B cell (primary cell): ENCODE data around the gene DPYD. TPM values are rescaled to one million over a fixed set of nuclear protein-coding genes. Genes with fewer than 3 reads are reported as not detected.

Experiments used
- ATAC-seq: fragments of 200-7000 bp; cut with Tn5 transposase; one replicate; pipeline ENCODE4 v1.10.0; 2021; ENCODE audit warnings: low read depth, mild to moderate bottlenecking, moderate number of reproducible peaks, moderate library complexity
- CTCF ChIA-PET: fragments of 350-600 bp; sonication (Branson Sonifier 250); formaldehyde crosslinking; loops from one replicate; lab custom pipeline; 2021; ENCODE audit warnings: antibody characterized with exemption, inconsistent platforms; lab: Charles Lee
- POLR2A ChIA-PET: fragments of 350-600 bp; sonication (Branson Sonifier 250); formaldehyde crosslinking; loops from one replicate; lab custom pipeline; 2021; ENCODE audit warnings: antibody characterized with exemption; lab: Charles Lee
- DNase-seq: peaks from one replicate; pipeline ENCODE4 v3.0.0; 2013
- H2AFZ ChIP-seq: 2 replicates; pipeline ENCODE4 v1.6.1; 2012; ENCODE audit warnings: mild to moderate bottlenecking, low read depth, low read length; ENCODE audit not compliant: insufficient read depth, poor library complexity, severe bottlenecking
- H3K27ac ChIP-seq, 2 donors: 1 replicate in 1 of 2; 2 replicates in 1 of 2; pipeline ENCODE4 v1.5.1; 2012 to 2013; ENCODE audit warnings: low read length in 2 of 2, mild to moderate bottlenecking in 2 of 2, moderate library complexity in 1 of 2
- H3K27me3 ChIP-seq, 4 experiments: fragments of 200-600 bp in 1 of 4; sonication (generic) in 1 of 4; replicated peaks in 1 of 4; 1 replicate in 2 of 4; 2 replicates in 2 of 4; pipeline versions ENCODE4 v1.6.1 to v1.7.0; 2013 to 2016; ENCODE audit warnings: low read length in 3 of 4, mild to moderate bottlenecking in 2 of 4, mixed read lengths in 1 of 4, moderate library complexity in 1 of 4; ENCODE audit not compliant: insufficient read depth in 4 of 4, control insufficient read depth in 3 of 4; ENCODE audit errors: control extremely low read depth in 1 of 4
- H3K36me3 ChIP-seq, 2 experiments: replicated peaks in 1 of 2; 1 replicate in 1 of 2; 2 replicates in 1 of 2; pipeline versions ENCODE4 v1.6.1 to v1.7.1; 2013; ENCODE audit warnings: low read length in 1 of 2; ENCODE audit not compliant: insufficient read depth in 2 of 2, control insufficient read depth in 1 of 2; ENCODE audit errors: control extremely low read depth in 1 of 2, extremely low read depth in 1 of 2
- H3K4me1 ChIP-seq, 2 donors: fragments of 200-600 bp in 1 of 2; sonication (generic) in 1 of 2; 1 replicate in 1 of 2; 2 replicates in 1 of 2; pipeline versions ENCODE4 v1.5.1 to v1.6.1; 2013 to 2017; ENCODE audit warnings: low read length in 2 of 2; ENCODE audit not compliant: control insufficient read depth in 2 of 2, insufficient read depth in 2 of 2
- H3K4me2 ChIP-seq: replicated peaks from 2 replicates; pipeline ENCODE3; 2012; ENCODE audit warnings: mild to moderate bottlenecking, low read depth, low read length; ENCODE audit not compliant: poor library complexity, severe bottlenecking
- H3K4me3 ChIP-seq, 5 experiments: fragments of 200-600 bp in 1 of 5; sonication (generic) in 1 of 5; 1 replicate in 3 of 5; 2 replicates in 2 of 5; pipeline versions ENCODE4 v1.5.1 to v1.7.0; 2011 to 2016; ENCODE audit warnings: low read length in 4 of 5, mild to moderate bottlenecking in 4 of 5, low read depth in 2 of 5, control low read depth in 1 of 5, moderate library complexity in 1 of 5; ENCODE audit not compliant: insufficient read depth in 1 of 5; ENCODE audit errors: control extremely low read depth in 1 of 5, extremely low read depth in 1 of 5
- H3K79me2 ChIP-seq: fragments of 200-600 bp; sonication (generic); one replicate; pipeline ENCODE4 v1.6.0; 2016; ENCODE audit warnings: low read length; ENCODE audit not compliant: control insufficient read depth, insufficient read depth
- H3K9ac ChIP-seq: fragments of 200-600 bp; sonication (generic); 2 replicates; pipeline ENCODE4 v1.6.1; 2017; ENCODE audit warnings: mild to moderate bottlenecking, low read length, moderate library complexity
- H3K9me3 ChIP-seq, 3 donors: one replicate each; pipeline versions ENCODE4 v1.6.1 to v1.7.1; 2013; ENCODE audit warnings: low read length in 2 of 3; ENCODE audit not compliant: control insufficient read depth in 2 of 3, insufficient read depth in 1 of 3; ENCODE audit errors: control extremely low read depth in 1 of 3
- H4K20me1 ChIP-seq: 2 replicates; pipeline ENCODE4 v1.6.0; 2012; ENCODE audit warnings: mild to moderate bottlenecking, low read length; ENCODE audit not compliant: insufficient read depth, control insufficient read depth, poor library complexity, severe bottlenecking
- H3K27ac Mint-ChIP-seq: one replicate; pipeline ENCODE4 v1.8.0; 2021; ENCODE audit warnings: mixed read lengths
- H3K27me3 Mint-ChIP-seq: one replicate; pipeline ENCODE4 v1.8.0; 2021; ENCODE audit warnings: mixed read lengths
- H3K4me1 Mint-ChIP-seq: one replicate; pipeline ENCODE4 v1.8.0; 2021; ENCODE audit warnings: mixed read lengths
- H3K4me3 Mint-ChIP-seq: one replicate; pipeline ENCODE4 v1.8.0; 2021; ENCODE audit warnings: mixed read lengths
- H3K9me3 Mint-ChIP-seq: one replicate; pipeline ENCODE4 v1.8.0; 2022; ENCODE audit warnings: mixed read lengths; ENCODE audit not compliant: insufficient read depth
- CTCF ChIP-seq: fragments of 200-600 bp; IDR thresholded peaks from one replicate; pipeline ENCODE4 v1.8.0; 2022; ENCODE audit warnings: antibody characterized with exemption, mild to moderate bottlenecking
- EZH2 ChIP-seq: IDR thresholded peaks from 2 replicates; pipeline ENCODE4 v1.6.1; 2012; ENCODE audit warnings: borderline replicate concordance, low read depth, mild to moderate bottlenecking, moderate library complexity, low read length; ENCODE audit not compliant: insufficient read depth, poor library complexity, severe bottlenecking
- WGBS: methylation state at CpG from one replicate; pipeline ENCODE4 v1.1.5; 2013; ENCODE audit warnings: missing lambda C conversion rate; ENCODE audit not compliant: insufficient coverage; 5-methylcytosine and 5-hydroxymethylcytosine counted together
- intact Hi-C: fragments of 100-400 bp; cut with micrococcal nuclease; formaldehyde crosslinking; loops from one replicate; pipeline ENCODE4 v1.10.0; 2022
- polyA plus RNA-seq: library from polyadenylated mRNA; depleted of rRNA; stranded (reverse); fragments of >200 nt; gene quantifications from 2 replicates; pipeline ENCODE4 v1.2.3, GENCODE V29; 2012
- total RNA-seq, 2 donors: library from RNA; stranded (reverse); fragments of 120-200 nt in 1 of 2; gene quantifications; 1 replicate in 1 of 2; 2 replicates in 1 of 2; pipeline versions ENCODE4 v1.2.3 to v1.2.4, GENCODE V29; 2013 to 2022

The DPYD gene
- total and polyA plus RNA-seq, 2 donors (not counting 1 experiment from before 2014, with no cell fraction given), result 4.2 to 19.0 TPM

DNA sequence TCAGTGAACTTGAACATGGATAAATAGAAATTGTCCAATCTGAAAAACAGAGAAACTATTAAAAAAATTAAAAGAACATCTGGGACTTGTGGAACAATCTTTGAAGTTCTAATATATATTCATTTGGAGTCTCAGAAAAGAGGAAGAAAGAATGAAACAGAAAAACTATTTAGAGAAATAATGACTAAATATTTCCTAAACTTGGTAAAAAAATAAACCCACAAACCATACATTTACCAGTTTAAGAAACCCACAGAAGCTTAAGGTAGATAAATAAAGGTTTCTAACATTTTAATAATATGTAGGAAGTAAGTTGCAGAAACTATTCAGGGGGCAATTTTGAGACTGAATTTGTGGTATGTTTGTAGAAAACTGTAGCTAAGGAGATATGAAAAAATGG, 761.5 kb downstream of the DPYD start:
- no peak for TF ChIP-seq EZH2
- TF ChIP-seq CTCF, result no peak
- Mint-ChIP-seq H3K4me1 (peaks cover 28% of the 10 kb centered on the region), H3K4me3 (no peak overlapping the region), H3K9me3 (peaks cover 3% of the 10 kb centered on the region), H3K27ac (no peak overlapping the region), H3K27me3 (no peaks in the 10 kb centered on the region)
- no peaks in the 10 kb centered on the region for H4K20me1 ChIP-seq
- CTCF ChIA-PET, result no interaction called here
- H3K27ac ChIP-seq, result no peak overlapping the region
- H3K4me2 ChIP-seq, result no peak overlapping the region
- intact Hi-C loops, result no loop called here
- POLR2A ChIA-PET, result no interaction called here
- no peak overlapping the region for H3K9ac ChIP-seq
- H3K4me1 ChIP-seq, result peaks cover 11 to 21% of the 10 kb centered on the region in 2 donors
- no peak overlapping the region for H2AFZ ChIP-seq
- H3K79me2 ChIP-seq, result no peaks in the 10 kb centered on the region
- no peaks in the 10 kb centered on the region for H3K27me3 ChIP-seq
- ATAC-seq (no peak), DNase-seq (no peak)
- no peaks in the 10 kb centered on the region for H3K36me3 ChIP-seq
- no peak overlapping the region for H3K4me3 ChIP-seq
- H3K9me3 ChIP-seq, result peaks cover 0 to 3% (median 2%) of the 10 kb centered on the region in 3 donors

GRCh38 chr1:97158691-97159096, 762.1 kb downstream of the DPYD start:
- peaks cover 2% of the 10 kb centered on the region for H3K9me3 Mint-ChIP-seq

More at GRCh38 chr1:97158691-97159096, 762.1 kb downstream of the DPYD start:
- Histone ChIP-seq H3K4me3 (no peak overlapping the region), H3K79me2 (no peaks in the 10 kb centered on the region), H3K9me3 (peaks cover 0 to 4% (median 2%) of the 10 kb centered on the region in 3 donors), H4K20me1 (no peaks in the 10 kb centered on the region), H3K36me3 (no peaks in the 10 kb centered on the region), H3K4me1 (peaks cover 5 to 17% of the 10 kb centered on the region in 2 donors), H2AFZ (no peak overlapping the region), H3K4me2 (no peak overlapping the region), H3K27me3 (no peaks in the 10 kb centered on the region), H3K27ac (no peak overlapping the region), H3K9ac (no peak overlapping the region)
- ATAC-seq (no peak), DNase-seq (no peak)
- Mint-ChIP-seq H3K4me3 (no peak overlapping the region), H3K27me3 (no peaks in the 10 kb centered on the region), H3K4me1 (peaks cover 21% of the 10 kb centered on the region), H3K27ac (no peak overlapping the region)
- no CpG with 5 or more reads among the region's 1 CpG for WGBS
- CTCF ChIA-PET, result no interaction called here
- intact Hi-C loops, result no loop called here
- POLR2A ChIA-PET, result no interaction called here
- TF ChIP-seq CTCF, result no peak
- TF ChIP-seq EZH2, result no peak
